ENCODE measurements around the gene PRSS57. TPM values are rescaled to one million over a fixed set of nuclear protein-coding genes. Genes with fewer than 3 reads are reported as not detected.
"Not testable (repeated sequence)": the region's sequence is repeated elsewhere in the genome, so short reads cannot be mapped to it uniquely, and the experiment has no call there.

The PRSS57 gene
- total RNA-seq, 1 donor from 2014 or later: not detected

DNA sequence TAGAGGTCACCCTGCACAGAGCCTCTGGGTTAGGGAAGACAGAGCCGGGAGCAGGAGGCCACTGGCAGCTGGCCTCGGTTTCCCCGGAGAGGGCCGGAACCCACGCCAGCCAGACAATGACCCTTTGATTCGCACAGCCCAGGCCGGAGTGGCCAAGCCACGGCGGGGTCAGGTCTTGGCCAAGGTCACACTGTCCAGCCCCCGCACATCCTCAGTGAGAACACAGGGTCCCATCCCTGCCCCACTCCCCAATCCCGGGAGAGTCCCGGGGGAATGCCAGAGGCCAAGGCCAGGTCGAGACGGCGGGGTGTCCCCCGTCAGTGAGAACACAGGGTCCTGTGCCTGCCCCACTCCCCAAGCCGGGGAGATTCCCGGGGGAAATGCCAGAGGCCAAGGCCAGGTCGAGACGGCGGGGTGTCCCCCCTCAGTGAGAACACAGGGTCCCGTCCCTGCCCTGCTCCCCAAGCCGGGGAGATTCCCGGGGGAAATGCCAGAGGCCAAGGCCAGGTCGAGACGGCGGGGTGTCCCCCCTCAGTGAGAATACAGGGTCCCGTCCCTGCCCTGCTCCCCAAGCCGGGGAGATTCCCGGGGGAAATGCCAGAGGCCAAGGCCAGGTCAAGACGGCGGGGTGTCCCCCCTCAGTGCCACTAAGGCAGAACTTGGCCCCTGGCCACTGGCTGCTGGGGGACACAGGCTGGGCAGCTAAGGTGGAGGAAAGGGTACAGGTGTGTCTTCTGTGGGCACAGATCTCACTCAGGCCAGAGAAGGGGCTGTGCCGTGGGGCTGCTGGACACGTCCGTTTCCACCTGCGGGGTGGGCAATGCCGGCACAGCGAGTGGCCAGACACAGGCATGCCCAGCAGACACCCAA is 20.7 kb downstream of the PRSS57 start:
- no peak for DNase-seq (ENCODE audit: low read depth)

- DNase-seq (ENCODE audit: low read depth): no peak
Observed at GRCh38 chr19:670609-671075, 24.6 kb downstream of the PRSS57 start.

GRCh38 chr19:668675-669434 is 26.4 kb downstream of the PRSS57 start:
- not testable (repeated sequence) for DNase-seq (ENCODE audit: low read depth)

- DNase-seq (ENCODE audit: low read depth): not testable (repeated sequence)
Observed at GRCh38 chr19:666985-667573, 28.2 kb downstream of the PRSS57 start.

DNA sequence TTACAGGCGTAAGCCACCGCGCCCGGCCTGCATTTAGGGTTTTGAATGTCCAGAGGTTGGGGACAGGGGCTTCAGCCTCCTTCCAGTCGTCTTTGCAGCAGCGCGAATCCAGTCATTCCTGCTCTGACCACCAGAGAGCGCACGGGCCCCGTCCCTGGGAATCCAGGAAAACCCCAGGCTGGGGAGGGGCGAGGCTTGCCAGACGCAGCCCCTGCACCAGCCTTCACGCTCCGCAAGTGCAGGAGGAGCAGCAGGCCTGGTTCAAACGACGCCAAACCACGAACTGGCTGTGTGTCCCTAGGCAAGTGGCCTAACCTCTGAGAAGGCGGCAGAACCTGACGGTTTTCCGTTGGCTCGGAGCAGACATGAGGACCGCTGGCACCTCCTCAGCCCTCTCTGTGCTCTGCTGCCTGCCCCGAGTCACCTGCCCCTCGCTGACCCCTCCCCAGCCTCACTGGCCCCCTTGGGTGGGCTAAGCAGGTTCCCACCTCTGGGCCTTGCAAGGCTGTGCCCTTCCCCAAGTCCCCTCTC is 30.3 kb downstream of the PRSS57 start:
- peak; percentile 48 for DNase-seq (ENCODE audit: low read depth)

GRCh38 chr19:663682-664117 is 31.6 kb downstream of the PRSS57 start:
- no peak for DNase-seq (ENCODE audit: low read depth)

- peak; percentile 46 for DNase-seq (ENCODE audit: low read depth)
Observed at GRCh38 chr19:662962-663681, 32.1 kb downstream of the PRSS57 start, which contains the start of gene RNF126. TSS of gene RNF126 (minus strand) at chr19:663214. CDS start at chr19:663121, 93 bp downstream.

DNA sequence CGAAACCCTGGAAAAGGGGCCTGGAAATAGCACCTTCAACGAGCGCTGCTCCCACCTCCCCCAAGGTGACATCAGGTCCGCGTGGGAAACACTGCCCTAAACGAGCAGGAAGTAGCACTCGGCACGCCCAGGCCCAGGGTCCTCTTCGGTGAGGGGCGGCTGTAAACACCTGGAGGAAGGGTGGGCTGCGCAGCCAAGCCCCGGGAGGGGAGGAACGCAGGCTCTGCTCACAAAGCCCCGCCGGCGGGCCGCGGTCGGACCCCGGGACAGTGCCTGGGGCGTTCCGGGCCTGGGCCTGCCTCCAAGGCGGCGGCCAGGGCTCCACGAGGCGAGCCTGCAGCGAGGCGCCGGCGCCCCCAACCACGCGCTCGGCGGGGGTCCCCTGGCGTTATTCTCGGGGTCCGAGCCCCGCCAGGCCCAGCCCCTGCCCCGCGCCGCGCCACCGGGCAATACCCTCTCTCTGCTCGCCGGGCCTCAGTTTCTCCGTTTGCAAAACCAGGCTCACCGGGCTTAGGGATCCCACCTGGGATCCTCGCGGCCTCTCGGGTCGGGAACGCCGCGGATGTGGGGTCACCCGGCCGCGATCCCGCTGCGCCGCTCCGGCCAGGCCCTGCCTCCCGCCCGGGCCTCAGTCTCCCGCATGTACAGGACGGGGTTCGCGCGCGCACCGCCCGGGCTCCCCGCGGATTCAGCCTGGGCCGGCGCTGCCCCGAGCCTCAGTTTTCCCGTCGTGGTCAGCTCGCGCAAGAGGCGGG is 32.9 kb downstream of the PRSS57 start:
- peak; percentile 27 for DNase-seq (ENCODE audit: low read depth)

DNA sequence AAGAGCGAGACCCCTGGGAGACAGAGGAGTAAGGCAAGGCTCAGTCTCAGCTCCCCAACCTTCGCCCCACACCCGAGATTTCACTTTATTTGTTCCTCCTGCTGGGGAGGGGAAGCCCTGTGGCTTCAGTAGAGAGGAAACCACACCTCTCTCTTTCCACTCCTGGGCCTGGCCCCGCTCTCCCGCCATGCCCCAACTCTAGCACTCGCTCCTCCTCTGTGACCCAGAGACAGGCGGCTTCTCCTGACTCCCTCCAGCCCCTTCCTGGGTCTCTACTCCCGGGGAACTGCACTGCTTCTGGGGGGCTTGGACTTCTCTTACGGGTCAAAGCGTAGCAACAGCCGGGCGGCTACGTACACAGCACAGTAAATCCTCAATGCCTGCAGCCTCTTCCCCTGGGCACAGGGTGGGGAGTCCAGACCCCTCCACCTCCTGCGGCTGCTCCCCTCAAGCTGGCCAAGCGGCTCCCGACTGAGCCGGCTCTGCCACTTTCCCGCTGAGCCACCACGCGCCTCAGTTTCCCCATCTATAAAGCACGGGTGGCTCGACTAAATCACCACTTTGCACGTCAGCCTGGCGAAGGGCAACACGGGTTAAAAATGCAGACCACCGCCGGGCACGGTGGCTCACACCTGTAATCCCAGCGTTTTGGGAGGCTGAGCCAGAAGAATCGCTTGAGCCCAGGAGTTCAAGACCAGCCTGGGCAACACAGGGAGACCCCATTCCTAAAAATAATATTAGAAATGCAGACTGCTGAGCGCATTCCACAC is 33.6 kb downstream of the PRSS57 start:
- no peak for DNase-seq (ENCODE audit: low read depth)

DNA sequence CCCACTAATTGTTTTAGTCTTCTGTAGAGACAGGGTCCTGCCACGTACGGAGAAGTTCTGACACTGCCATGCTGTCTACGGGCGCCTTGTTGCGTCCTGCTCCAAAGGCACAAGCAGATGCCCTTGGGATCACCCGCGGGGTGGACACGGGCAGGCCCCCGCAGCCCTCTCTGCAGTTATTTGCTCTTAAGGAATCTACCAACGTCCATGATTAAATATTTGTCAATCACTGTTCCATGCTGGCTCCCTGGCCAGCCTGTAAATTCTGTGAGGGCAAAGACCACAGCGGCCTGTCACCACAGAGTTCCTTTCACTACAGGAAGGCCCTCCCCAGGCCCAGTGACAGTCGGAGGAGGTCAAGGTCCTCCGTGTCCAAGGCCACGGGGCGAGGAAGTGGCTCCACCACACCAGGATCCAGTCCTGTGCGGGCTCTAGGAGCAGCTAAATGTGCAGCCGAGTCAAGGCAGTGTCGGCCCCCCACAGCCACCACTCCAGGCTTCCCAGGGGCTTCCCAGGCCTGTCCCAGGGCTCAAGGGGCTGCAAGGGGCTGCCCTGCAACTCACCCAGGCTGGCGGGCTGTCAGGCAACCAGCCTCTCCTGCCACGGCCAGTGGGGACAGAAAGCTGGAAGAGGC is 34.3 kb downstream of the PRSS57 start:
- peak; percentile 24 for DNase-seq (ENCODE audit: low read depth)

DNA sequence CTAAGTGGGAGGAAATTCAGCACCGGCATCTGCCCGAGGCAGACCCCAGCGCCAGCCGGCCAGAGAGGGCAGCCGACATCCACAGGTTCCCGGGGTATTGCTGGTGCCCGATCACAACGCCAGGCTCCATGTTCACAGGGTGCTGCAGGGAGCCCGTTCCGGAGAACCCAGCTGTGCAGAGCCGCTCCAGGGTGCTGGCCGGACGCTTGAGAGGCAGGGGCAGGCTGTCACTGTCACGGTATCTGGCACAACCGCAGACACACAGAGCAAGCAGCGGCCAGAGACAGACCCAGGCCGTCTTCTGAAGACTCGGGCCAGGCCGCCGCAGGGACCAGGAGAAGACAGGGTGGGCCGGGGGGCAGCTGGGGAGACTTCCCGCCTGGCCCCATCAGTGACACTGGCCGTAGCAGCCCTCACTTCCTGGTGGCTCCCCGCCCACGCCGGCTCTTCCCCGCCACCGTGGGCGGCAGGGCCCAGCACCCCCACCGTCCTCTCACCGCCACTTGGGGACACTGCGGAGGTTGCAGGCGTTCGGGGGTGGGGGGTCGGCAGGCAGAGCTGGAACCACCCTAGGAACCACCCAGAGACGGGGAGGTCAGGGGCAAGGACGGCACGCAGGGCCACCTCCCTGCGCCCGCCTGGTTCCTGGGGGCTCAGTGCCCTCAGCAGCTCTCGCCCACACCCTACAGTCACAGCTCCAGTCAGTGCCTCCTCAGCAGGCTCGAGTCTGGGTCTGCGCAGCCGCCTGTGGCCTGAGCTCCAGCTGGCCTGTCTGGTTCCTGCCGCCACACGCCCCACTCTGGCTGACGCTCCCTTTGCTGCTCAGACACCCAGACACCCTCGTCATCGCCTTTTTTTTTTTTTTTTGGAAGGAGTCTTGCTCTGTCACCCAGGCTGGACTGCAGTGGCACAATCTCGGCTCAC is 36.1 kb downstream of the PRSS57 start:
- DNase-seq (ENCODE audit: low read depth): no peak

DNA sequence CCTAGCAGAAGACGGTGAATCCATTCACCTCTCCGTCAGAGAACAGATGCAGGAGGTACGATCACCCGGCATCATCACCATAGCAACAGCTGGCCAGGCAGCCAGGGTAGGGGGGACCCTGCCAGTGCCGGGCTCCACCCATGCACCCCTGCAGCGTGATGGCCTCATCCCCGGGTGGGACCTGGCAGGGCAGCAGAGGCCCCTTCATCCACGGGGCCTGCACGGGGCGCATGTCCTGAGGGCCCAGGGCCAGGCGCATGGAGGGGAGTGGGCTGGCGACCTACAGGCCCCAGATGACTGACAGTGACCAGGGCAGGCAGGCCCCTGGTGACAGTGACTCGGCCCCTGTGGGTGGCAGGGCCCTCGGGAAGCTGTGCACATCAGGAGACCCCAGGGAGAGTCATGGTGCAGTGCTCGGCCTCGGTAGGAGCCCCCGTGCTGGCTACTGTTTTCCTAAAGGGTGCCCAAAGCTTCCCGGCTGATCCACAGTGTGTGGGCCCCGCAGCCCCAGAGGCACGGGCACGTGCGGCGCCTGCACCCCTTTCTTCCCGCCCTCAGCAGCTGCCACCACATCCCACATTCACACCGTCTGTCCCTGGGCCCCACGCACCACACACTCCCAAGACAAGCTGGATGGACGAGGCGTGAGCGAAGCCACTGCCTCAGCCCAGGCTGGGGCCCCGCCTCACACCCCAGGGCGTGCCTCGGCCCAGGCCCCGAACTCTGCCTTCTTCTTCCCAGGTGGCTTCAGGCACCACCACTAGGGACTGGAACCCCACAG is 37.0 kb downstream of the PRSS57 start:
- no peak for DNase-seq (ENCODE audit: low read depth)

- no peak for DNase-seq (ENCODE audit: low read depth)
Observed at GRCh38 chr19:657611-658010, 37.6 kb downstream of the PRSS57 start.

GRCh38 chr19:656751-657559 is 38.3 kb downstream of the PRSS57 start:
- DNase-seq (ENCODE audit: low read depth): no peak

DNA sequence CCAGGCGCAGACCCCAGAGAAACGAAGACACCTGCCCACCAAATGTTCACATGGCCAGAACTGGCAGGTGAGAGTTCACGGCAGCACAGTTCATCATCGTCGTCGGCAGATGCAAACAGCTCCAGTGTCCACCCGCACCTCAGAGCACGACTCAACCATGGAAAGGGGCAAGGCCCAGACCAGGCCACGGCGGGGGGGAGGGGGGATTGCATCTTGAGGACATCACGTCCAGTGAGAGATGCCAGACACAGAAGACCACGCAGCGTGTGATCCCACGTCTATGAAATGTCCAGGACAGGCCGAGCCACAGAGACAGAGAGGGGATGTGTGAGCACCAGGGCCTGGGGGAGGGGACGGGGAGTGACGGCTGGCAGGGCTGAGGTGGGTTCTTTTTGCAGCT is 39.6 kb downstream of the PRSS57 start:
- no peak for DNase-seq (ENCODE audit: low read depth)

DNA sequence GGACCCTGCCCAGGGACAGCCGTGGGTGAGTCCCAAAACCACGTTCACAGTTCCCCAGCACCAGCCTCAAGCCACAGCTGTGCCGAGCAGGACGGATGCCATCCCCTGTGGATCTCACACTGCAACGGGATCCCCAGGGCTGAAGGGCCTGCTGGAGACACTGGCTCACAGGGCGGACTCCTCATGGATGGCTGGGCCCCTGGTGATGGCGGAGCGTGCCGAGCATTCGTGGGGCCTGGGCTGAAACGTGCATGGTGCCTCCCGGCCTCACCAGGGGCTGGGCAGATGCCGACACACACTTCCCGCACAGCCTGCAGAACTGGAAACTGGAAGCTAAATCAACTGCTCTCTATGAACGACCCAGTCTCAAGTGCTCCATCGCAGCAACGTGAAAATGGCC is 41.8 kb downstream of the PRSS57 start:
- no peak for DNase-seq (ENCODE audit: low read depth)

Measured in renal cortical epithelial cell (primary cell).